ENCODE measurements around the gene SETDB2. TPM values are rescaled to one million over a fixed set of nuclear protein-coding genes. Genes with fewer than 3 reads are reported as not detected.

The SETDB2 gene
- total and polyA plus RNA-seq, 2 of the 13 experiments (the other 11 are each of a cell fraction or from before 2014, with no cell fraction given) = 8.1 to 8.7 TPM

DNA sequence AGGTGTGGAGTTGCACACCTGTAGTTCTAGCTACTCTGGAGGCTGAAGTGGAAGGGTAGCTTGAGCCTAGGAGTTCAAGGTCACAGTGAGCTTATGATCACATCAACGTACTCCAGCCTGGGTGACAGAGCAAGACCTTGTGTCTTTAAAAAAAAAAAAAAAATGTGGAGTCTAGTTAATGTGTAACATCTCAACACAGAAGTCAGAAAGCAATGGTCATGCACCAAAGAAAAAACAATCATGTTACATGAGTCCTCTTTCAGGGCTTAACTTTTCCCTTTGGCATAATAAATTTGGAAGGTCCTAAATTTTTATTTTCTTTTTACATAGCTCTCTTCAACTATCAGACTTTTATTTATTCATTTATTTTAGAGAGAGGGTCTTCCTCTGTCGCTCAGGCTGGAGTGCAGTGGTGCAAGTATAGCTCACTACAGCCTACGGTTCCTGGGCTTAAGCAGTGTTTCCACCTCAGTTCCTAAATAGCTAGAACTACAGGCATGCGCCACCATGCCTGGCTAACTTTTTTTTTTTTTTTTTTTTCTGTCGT, 22.3 kb downstream of the SETDB2 start (continued):
- TF ChIP-seq, protein P1, sequence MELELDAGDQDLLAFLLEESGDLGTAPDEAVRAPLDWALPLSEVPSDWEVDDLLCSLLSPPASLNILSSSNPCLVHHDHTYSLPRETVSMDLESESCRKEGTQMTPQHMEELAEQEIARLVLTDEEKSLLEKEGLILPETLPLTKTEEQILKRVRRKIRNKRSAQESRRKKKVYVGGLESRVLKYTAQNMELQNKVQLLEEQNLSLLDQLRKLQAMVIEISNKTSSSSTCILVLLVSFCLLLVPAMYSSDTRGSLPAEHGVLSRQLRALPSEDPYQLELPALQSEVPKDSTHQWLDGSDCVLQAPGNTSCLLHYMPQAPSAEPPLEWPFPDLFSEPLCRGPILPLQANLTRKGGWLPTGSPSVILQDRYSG (CRISPR knock-in tag; IDR thresholded peaks at IDR 0.05) = no peak
- TF ChIP-seq CEBPB (IDR thresholded peaks at IDR 0.05; ENCODE audit: borderline replicate concordance, low read depth, low read length) = no peak
- TF ChIP-seq, protein P2, sequence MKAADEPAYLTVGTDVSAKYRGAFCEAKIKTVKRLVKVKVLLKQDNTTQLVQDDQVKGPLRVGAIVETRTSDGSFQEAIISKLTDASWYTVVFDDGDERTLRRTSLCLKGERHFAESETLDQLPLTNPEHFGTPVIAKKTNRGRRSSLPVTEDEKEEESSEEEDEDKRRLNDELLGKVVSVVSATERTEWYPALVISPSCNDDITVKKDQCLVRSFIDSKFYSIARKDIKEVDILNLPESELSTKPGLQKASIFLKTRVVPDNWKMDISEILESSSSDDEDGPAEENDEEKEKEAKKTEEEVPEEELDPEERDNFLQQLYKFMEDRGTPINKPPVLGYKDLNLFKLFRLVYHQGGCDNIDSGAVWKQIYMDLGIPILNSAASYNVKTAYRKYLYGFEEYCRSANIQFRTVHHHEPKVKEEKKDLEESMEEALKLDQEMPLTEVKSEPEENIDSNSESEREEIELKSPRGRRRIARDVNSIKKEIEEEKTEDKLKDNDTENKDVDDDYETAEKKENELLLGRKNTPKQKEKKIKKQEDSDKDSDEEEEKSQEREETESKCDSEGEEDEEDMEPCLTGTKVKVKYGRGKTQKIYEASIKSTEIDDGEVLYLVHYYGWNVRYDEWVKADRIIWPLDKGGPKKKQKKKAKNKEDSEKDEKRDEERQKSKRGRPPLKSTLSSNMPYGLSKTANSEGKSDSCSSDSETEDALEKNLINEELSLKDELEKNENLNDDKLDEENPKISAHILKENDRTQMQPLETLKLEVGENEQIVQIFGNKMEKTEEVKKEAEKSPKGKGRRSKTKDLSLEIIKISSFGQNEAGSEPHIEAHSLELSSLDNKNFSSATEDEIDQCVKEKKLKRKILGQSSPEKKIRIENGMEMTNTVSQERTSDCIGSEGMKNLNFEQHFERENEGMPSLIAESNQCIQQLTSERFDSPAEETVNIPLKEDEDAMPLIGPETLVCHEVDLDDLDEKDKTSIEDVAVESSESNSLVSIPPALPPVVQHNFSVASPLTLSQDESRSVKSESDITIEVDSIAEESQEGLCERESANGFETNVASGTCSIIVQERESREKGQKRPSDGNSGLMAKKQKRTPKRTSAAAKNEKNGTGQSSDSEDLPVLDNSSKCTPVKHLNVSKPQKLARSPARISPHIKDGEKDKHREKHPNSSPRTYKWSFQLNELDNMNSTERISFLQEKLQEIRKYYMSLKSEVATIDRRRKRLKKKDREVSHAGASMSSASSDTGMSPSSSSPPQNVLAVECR (CRISPR knock-in tag; IDR thresholded peaks at IDR 0.05; ENCODE audit: borderline replicate concordance) = peak; percentile 12; the same call in 1 of the 2 replicates
- TF ChIP-seq, protein P3, sequence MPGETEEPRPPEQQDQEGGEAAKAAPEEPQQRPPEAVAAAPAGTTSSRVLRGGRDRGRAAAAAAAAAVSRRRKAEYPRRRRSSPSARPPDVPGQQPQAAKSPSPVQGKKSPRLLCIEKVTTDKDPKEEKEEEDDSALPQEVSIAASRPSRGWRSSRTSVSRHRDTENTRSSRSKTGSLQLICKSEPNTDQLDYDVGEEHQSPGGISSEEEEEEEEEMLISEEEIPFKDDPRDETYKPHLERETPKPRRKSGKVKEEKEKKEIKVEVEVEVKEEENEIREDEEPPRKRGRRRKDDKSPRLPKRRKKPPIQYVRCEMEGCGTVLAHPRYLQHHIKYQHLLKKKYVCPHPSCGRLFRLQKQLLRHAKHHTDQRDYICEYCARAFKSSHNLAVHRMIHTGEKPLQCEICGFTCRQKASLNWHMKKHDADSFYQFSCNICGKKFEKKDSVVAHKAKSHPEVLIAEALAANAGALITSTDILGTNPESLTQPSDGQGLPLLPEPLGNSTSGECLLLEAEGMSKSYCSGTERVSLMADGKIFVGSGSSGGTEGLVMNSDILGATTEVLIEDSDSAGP (CRISPR knock-in tag; IDR thresholded peaks at IDR 0.05; ENCODE audit: borderline replicate concordance) = peak; percentile 97
- TF ChIP-seq, protein P4, sequence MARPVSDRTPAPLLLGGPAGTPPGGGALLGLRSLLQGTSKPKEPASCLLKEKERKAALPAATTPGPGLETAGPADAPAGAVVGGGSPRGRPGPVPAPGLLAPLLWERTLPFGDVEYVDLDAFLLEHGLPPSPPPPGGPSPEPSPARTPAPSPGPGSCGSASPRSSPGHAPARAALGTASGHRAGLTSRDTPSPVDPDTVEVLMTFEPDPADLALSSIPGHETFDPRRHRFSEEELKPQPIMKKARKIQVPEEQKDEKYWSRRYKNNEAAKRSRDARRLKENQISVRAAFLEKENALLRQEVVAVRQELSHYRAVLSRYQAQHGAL (CRISPR knock-in tag; IDR thresholded peaks at IDR 0.05; ENCODE audit: not compliant biosample characterization) = no peak
- TF ChIP-seq PPARG (CRISPR knock-in tag; conservative IDR thresholded peaks at IDR 0.05) = 0 out of 2 replicates have a peak, but pooled peaks have one; percentile 34
- TF ChIP-seq CHCHD3 (CRISPR knock-in tag; IDR thresholded peaks at IDR 0.05) = no peak
- peak; percentile 49; the same call in 1 of the 2 replicates for TF ChIP-seq HNF4A (CRISPR knock-in tag; IDR thresholded peaks at IDR 0.05)
- TF ChIP-seq SNAPC2 (CRISPR knock-in tag; IDR thresholded peaks at IDR 0.05) = no peak
- no peak for TF ChIP-seq ZKSCAN5 (CRISPR knock-in tag; IDR thresholded peaks at IDR 0.05)
- TF ChIP-seq, protein P5, sequence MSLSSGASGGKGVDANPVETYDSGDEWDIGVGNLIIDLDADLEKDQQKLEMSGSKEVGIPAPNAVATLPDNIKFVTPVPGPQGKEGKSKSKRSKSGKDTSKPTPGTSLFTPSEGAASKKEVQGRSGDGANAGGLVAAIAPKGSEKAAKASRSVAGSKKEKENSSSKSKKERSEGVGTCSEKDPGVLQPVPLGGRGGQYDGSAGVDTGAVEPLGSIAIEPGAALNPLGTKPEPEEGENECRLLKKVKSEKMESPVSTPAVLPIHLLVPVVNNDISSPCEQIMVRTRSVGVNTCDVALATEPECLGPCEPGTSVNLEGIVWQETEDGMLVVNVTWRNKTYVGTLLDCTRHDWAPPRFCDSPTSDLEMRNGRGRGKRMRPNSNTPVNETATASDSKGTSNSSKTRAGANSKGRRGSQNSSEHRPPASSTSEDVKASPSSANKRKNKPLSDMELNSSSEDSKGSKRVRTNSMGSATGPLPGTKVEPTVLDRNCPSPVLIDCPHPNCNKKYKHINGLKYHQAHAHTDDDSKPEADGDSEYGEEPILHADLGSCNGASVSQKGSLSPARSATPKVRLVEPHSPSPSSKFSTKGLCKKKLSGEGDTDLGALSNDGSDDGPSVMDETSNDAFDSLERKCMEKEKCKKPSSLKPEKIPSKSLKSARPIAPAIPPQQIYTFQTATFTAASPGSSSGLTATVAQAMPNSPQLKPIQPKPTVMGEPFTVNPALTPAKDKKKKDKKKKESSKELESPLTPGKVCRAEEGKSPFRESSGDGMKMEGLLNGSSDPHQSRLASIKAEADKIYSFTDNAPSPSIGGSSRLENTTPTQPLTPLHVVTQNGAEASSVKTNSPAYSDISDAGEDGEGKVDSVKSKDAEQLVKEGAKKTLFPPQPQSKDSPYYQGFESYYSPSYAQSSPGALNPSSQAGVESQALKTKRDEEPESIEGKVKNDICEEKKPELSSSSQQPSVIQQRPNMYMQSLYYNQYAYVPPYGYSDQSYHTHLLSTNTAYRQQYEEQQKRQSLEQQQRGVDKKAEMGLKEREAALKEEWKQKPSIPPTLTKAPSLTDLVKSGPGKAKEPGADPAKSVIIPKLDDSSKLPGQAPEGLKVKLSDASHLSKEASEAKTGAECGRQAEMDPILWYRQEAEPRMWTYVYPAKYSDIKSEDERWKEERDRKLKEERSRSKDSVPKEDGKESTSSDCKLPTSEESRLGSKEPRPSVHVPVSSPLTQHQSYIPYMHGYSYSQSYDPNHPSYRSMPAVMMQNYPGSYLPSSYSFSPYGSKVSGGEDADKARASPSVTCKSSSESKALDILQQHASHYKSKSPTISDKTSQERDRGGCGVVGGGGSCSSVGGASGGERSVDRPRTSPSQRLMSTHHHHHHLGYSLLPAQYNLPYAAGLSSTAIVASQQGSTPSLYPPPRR (CRISPR knock-in tag; IDR thresholded peaks at IDR 0.05; ENCODE audit: borderline replicate concordance) = no peak
- TF ChIP-seq ZNF546 (CRISPR knock-in tag; conservative IDR thresholded peaks at IDR 0.05) = no peak
- TF ChIP-seq, protein P6, sequence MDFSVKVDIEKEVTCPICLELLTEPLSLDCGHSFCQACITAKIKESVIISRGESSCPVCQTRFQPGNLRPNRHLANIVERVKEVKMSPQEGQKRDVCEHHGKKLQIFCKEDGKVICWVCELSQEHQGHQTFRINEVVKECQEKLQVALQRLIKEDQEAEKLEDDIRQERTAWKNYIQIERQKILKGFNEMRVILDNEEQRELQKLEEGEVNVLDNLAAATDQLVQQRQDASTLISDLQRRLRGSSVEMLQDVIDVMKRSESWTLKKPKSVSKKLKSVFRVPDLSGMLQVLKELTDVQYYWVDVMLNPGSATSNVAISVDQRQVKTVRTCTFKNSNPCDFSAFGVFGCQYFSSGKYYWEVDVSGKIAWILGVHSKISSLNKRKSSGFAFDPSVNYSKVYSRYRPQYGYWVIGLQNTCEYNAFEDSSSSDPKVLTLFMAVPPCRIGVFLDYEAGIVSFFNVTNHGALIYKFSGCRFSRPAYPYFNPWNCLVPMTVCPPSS (IDR thresholded peaks at IDR 0.05) = no peak
- peak; percentile 52 for TF ChIP-seq ZMYM3 (CRISPR knock-in tag; IDR thresholded peaks at IDR 0.05)
- no peak for TF ChIP-seq ZNF777 (CRISPR knock-in tag; IDR thresholded peaks at IDR 0.05)
